Frontal cortex (tissue), 4 donors: ENCODE measurements around the gene IGFBP3. TPM values are rescaled to one million over a fixed set of nuclear protein-coding genes. Genes with fewer than 3 reads are reported as not detected.

Source experiments
- DNase-seq, 2 donors: peaks; one replicate each; pipeline ENCODE4 v3.0.0; 2012; ENCODE audit warnings: low spot score in 2 of 2
- FAIRE-seq: peaks from 2 replicates; lab custom pipeline; 2012; peaks lifted over from hg19 to GRCh38; lab: Jason Lieb, UNC
- total RNA-seq: library from RNA; depleted of rRNA; stranded (reverse); fragments of >200 nt; gene quantifications from one replicate; pipeline ENCODE4 v1.2.3, GENCODE V29; 2014
- donor health status: control.
- donor health status: control.
- donor health status: control.

The IGFBP3 gene
- total RNA-seq, 1 donor from 2014 or later: 6.1 TPM

- FAIRE-seq: no peak
- no peak for DNase-seq
Measured at GRCh38 chr7:45924283-45924682, 3.2 kb upstream of the IGFBP3 start.

DNA sequence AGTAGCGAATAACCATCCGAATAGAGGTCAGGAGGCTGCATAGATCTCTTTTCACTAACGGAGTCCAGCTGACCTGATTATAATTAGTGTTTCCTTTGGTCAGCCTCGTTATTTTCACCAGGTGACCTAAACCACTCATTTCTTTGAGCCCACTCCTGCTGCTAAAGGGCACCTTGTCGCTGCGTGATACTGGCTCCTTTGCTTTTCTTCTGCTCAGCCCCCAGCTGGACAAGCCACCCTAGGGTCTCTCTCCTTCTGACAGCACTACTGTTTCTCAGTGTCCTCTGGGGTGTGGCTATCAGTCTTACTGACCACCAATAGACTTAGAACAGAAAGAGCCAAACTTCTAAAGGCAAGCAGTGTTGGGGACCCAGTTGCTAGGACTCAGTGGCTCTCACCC, 2.7 kb upstream of the IGFBP3 start:
- DNase-seq (no peak), FAIRE-seq (no peak)

GRCh38 chr7:45923290-45923689, 2.2 kb upstream of the IGFBP3 start:
- FAIRE-seq (peak; percentile 8), DNase-seq (no peak)

DNA sequence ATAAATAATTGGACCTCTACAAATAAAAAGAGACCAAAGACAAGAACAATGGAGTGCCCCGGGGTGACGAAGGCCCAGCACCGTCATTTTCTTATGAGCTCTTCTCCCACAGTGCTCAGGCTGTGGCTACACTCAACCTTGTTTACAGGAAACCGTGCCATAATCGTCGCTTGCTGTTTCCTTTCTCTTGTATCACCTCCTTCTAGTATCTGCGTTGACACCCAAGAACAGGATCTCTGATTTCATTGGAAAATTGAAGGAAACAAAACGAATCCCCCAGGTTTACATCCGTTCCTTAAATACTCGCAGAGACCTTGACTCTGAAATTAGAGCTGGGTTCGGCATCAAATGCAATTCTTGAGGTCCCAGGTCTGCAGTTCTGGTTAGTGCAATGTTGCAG, 1.7 kb upstream of the IGFBP3 start:
- FAIRE-seq (no peak), DNase-seq (no peak)

DNA sequence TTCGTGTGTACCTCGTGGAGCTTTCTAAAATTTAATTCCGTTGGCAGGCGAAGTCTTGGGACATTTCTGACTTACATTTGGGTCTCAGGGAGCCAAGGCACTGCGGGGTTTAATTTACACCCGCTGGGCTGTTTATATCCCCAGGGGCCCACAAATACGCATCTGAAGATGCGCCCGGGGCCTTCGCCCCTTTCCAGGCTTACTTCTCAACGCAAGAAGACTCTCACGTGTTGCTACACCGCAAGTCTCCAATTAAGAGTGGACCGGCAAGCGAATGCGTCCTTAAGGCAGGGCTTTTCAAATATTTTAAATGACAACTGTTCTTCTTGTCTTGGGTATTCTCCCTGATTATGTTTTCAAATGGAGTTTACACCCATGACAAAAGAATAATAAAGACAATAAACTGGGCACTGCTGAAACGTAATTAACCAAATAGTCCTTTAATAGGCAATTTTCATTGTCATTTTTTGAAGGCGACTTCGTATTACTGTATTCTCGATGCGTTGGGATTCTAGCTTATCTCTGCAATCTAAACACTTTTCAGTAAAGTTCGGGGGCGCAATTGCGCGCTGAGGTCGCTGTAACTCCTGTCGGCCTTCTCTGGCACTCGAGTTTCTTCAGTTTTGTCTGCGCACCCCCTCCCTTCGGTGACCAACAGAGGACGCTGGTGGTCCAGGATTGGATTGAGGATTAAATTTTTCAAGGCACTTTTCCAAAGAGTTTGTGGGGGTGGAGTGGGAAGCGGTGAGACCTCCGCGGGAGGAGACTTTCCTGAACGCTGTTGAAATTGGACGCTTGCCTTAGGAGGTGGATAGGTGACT, 837 bp upstream of the IGFBP3 start:
- FAIRE-seq: no peak
- peak in 1 of 2 donors; percentile 31 for DNase-seq

GRCh38 chr7:45921381-45921698, 268 bp upstream of the IGFBP3 start:
- no peak for DNase-seq
- FAIRE-seq: no peak

DNA sequence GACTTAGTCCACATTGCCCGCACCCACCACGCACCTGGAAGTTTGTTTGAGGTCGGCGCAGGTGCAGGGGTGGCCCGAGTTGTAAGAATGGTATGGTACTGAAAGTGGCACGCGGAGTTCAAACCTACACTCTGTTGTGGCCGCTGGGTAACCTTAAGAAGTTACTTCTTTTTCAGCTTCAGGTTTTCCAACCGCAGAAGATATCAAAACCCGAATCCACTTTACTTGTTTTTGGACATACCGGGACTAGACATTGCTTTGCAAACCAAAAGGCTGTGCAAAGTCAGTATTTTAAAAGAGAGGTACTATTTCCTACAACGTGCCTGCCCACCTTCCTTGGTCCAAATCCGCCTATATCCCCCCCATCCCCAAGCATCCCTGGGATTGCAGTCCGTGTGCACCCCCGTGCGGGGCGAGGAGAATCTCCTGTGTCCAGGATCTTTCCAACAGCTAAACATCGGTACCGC, 1.0 kb downstream of the IGFBP3 start:
- FAIRE-seq (no peak), DNase-seq (no peak)

DNA sequence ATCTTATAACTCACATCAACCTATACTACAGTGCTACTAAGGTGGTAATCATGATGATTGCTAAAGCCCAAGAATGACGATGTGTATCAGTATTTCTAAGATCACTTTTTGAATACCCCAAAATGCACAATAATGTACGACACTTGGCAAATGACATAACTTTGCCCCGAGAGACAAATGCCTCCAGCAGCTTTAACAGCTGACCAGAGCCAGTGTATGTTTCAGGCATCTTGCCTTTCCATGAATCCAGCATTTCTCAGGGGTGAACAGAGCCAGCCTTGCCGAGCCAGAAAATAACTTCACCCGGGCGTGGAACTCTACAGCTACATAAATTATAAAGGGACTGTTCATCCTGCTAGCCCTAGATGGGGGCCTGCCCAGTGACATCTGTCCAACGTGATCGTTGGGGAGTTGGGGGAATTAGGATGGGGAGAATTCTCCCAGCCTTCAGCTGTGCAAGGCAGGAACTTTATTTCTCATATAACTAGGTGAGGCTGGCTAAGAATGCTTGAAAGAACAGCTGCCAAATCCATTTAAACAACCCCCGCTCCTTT, 1.8 kb downstream of the IGFBP3 start:
- FAIRE-seq (no peak), DNase-seq (no peak)

- no peak for DNase-seq
- FAIRE-seq: no peak
Measured at GRCh38 chr7:45918556-45918955, 2.5 kb downstream of the IGFBP3 start.

DNA sequence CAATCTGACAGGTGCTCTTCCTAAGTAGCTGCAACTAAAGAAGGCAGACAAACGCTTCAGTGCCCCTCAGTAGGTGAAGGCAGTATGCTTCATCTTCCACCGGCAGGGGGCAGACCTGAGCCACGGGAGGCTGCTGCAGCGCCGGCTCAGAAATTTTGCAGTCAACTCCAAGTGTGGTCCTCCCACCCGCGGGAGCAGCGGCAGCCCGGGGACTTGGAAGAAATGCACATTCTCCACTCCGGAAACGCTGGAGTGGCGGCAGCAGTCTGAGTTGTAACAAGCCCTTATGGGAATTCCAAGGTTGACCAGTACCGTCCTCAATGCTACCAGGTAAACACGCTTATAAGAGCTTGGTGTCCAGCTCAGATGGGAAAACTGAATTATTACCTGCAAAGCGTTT, 3.4 kb downstream of the IGFBP3 start:
- DNase-seq (peak; percentile 61 to 73), FAIRE-seq (no peak)

GRCh38 chr7:45917064-45917463, 4.0 kb downstream of the IGFBP3 start:
- DNase-seq (no peak), FAIRE-seq (no peak)

DNA sequence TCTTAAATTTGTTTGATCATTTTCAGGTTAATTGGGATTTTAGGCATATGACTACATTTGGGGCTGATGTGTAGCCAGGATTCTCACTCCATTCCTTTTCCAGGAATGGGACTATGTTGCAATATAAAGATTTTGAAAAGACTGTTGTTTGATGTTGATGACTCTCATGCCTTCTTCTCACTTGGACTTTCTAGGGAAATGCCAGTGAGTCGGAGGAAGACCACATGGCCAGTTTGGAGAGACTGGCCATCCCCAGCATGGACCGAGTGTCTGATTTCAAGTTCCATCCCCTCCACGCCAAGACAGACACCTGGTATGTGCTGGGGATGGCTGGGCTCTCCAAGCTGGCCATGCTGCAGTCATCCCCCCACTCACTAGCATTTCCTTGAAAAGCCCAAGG, 5.5 kb downstream of the IGFBP3 start:
- no peak for FAIRE-seq
- DNase-seq: no peak

- no peak for DNase-seq
- no peak for FAIRE-seq
Measured at GRCh38 chr7:45914911-45915310, 6.2 kb downstream of the IGFBP3 start.

GRCh38 chr7:45912972-45913371, 8.1 kb downstream of the IGFBP3 start:
- no peak for FAIRE-seq
- DNase-seq: no peak

- DNase-seq: no peak
- FAIRE-seq: no peak
Measured at GRCh38 chr7:45911311-45911710, 9.8 kb downstream of the IGFBP3 start.

GRCh38 chr7:45910855-45911254, 10.2 kb downstream of the IGFBP3 start:
- FAIRE-seq (no peak), DNase-seq (no peak)

- no peak for DNase-seq
- FAIRE-seq: no peak
Measured at GRCh38 chr7:45909561-45909960, 11.5 kb downstream of the IGFBP3 start.

- DNase-seq: no peak
- FAIRE-seq: no peak
Measured at GRCh38 chr7:45902820-45903219, 18.3 kb downstream of the IGFBP3 start.

DNA sequence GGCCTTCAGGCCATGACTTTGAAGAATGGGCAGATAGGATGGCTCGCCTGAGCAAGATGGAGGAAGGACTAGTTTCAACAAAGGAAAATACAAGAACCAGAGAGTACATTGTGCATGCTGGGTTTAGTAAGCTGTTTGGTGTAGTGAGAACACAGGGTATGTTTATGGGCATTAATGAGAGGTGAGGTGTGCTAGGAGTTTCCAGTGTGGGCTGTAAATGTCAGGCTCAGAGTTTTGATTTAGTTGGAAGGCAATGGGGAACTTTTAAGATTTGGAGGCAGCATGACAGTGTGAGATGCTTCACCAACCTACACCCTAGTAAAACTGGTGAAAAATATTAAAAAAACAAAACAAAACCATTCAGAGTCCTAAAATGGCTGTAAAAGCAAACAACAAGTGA, 19.5 kb downstream of the IGFBP3 start:
- DNase-seq (no peak), FAIRE-seq (no peak)

- DNase-seq: no peak
- no peak for FAIRE-seq
Measured at GRCh38 chr7:45898222-45898621, 22.9 kb downstream of the IGFBP3 start.

DNA sequence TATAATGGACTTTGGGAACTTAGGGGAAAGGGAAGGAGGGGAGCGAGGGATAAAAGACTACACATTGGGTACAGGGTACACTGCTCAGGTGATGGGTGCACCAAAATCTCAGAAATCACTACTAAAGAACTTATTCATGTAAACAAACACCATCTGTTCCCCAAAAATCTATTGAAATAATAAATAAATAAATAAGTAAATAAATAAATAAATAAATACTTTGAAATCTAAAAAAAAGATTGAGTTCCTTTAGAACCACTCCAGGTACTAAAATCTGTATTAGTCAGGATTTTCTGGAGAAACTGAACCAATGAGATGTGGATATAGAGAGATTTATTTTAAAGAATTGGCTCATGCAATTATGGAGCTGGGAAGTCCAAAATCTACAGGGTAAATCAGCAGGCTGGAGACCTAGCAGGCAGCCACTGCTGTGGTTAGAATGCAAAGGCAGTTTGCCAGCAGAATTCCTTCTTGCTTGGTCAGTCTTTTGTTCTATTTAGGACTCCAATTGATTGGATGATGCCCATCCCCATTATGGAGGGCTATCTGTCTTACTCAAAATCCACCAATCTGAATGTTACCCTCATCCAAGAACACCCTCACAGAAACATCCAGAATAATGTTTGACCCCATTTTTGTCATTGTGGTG, 23.9 kb downstream of the IGFBP3 start:
- FAIRE-seq (no peak), DNase-seq (no peak)
